ENCODE data around the gene MRPL27.

DNA sequence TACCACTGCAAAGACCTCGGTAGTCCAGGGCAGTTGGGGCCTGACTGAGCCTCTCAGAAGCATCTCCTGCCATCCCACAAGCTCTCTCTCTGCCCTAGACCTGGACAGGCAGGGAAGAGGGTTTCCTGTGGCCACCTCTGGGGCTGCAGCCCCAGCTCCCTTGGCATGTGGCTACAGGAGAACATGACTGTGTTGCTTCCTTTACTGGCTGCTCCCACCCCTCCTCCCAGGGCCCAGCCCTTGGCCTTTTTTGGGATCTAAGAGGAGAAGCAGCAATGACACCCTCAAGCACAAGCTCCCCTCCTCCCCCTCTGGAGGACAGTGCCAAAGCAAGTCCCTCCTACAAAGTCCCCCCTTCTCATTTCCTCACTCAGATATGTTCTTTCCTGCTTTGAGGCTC, 5.6 kb downstream of the MRPL27 start:
- TF ChIP-seq, protein P1, sequence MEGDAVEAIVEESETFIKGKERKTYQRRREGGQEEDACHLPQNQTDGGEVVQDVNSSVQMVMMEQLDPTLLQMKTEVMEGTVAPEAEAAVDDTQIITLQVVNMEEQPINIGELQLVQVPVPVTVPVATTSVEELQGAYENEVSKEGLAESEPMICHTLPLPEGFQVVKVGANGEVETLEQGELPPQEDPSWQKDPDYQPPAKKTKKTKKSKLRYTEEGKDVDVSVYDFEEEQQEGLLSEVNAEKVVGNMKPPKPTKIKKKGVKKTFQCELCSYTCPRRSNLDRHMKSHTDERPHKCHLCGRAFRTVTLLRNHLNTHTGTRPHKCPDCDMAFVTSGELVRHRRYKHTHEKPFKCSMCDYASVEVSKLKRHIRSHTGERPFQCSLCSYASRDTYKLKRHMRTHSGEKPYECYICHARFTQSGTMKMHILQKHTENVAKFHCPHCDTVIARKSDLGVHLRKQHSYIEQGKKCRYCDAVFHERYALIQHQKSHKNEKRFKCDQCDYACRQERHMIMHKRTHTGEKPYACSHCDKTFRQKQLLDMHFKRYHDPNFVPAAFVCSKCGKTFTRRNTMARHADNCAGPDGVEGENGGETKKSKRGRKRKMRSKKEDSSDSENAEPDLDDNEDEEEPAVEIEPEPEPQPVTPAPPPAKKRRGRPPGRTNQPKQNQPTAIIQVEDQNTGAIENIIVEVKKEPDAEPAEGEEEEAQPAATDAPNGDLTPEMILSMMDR (conservative IDR thresholded peaks at IDR 0.05 in 1 of 2, IDR thresholded peaks at IDR 0.05 in 1 of 2; ENCODE audit: extremely low read depth in 1 of 2, insufficient read depth in 1 of 2, low read depth in 1 of 2, low read length in 2 of 2), result no peak
- TF ChIP-seq EZH2 (IDR thresholded peaks at IDR 0.05; ENCODE audit: borderline replicate concordance, low read length), result no peak

Data from mammary epithelial cell (primary cell).